ENCODE results near the gene NAXE. TPM values are rescaled to one million over a fixed set of nuclear protein-coding genes. Genes with fewer than 3 reads are reported as not detected.

Gene NAXE
- total RNA-seq, 1 experiment from 2014 or later = 96.6 TPM

- no peak overlapping the region for H3K14ac ChIP-seq (ENCODE audit: insufficient read depth, low read length)
- no peaks in the 10 kb centered on the region; the same call in 1 of the 2 replicates for H3K4me1 ChIP-seq (ENCODE audit: insufficient read depth, low read length)
- H3K27ac ChIP-seq (ENCODE audit: insufficient read length, low read depth, low read length) = no peak overlapping the region
- no peak overlapping the region for H3K18ac ChIP-seq (ENCODE audit: insufficient read length, low read depth, low read length)
- no peak overlapping the region for H3K56ac ChIP-seq (ENCODE audit: insufficient read length, low read depth, low read length)
- H2AK5ac ChIP-seq (ENCODE audit: insufficient read length, low read length) = no peak overlapping the region
- H2BK5ac ChIP-seq (ENCODE audit: insufficient read length, low read length) = no peak overlapping the region
- peak overlapping the region; percentile 79 for H3K9ac ChIP-seq (ENCODE audit: extremely low read depth, insufficient read length, low read length)
- no peaks in the 10 kb centered on the region for H3K9me3 ChIP-seq (ENCODE audit: control insufficient read depth, low read depth, low read length)
- H3K9me3 Mint-ChIP-seq = no peaks in the 10 kb centered on the region; a peak in 2 of 5 replicates
- H2BK20ac ChIP-seq (ENCODE audit: low read depth, low read length, poor library complexity, severe bottlenecking) = no peak overlapping the region
- peaks cover 17 to 40% (median 32%) of the 10 kb centered on the region in 3 experiments; a peak in 6 of 7 replicates for H3K36me3 Mint-ChIP-seq (ENCODE audit: insufficient read depth in 1 of 3, low read depth in 3 of 3)
- no peak overlapping the region for H2AFZ ChIP-seq (ENCODE audit: low read length)
- H2BK120ac ChIP-seq (ENCODE audit: low read depth, low read length, poor library complexity, severe bottlenecking) = no peak overlapping the region
- WGBS (ENCODE audit: extremely low coverage, insufficient read length, low lambda C conversion rate) = no CpG with 5 or more reads among the region's 13 CpGs
- no peak overlapping the region for H2BK15ac ChIP-seq (ENCODE audit: low read depth, low read length)
- peaks cover 4% of the 10 kb centered on the region for H3K23me2 ChIP-seq (ENCODE audit: insufficient read length, low read depth, low read length, poor library complexity, severe bottlenecking)
- no peak overlapping the region for H3K23ac ChIP-seq (ENCODE audit: insufficient read length, low read depth, low read length)
- peak overlapping the region; percentile 91 to 100 for H3K4me3 Mint-ChIP-seq
- TF ChIP-seq CTCF (conservative IDR thresholded peaks at IDR 0.05) = no peak
- no peak overlapping the region for H4K5ac ChIP-seq (ENCODE audit: insufficient read length, low read depth, low read length)
- H3K27me3 ChIP-seq (ENCODE audit: insufficient read depth, low read length) = no peaks in the 10 kb centered on the region
- no peak overlapping the region for H2BK12ac ChIP-seq (ENCODE audit: insufficient read length, low read depth, low read length)
- H4K8ac ChIP-seq (replicated peaks; ENCODE audit: insufficient read length, low read depth, low read length) = no peak overlapping the region
- H3K4ac ChIP-seq (ENCODE audit: low read depth, low read length) = no peak overlapping the region
- peak overlapping the region; percentile 98 to 99 (median 98) for H3K27ac Mint-ChIP-seq
- no peak overlapping the region for H3T11ph ChIP-seq (ENCODE audit: low read length)
- peaks cover 2% of the 10 kb centered on the region; the same call in 1 of the 2 replicates for H3K27me3 Mint-ChIP-seq (ENCODE audit: low read depth)
- no peaks in the 10 kb centered on the region for H3K79me1 ChIP-seq (ENCODE audit: insufficient read depth, low read depth, low read length, poor library complexity, severe bottlenecking)
- peak overlapping the region; percentile 53 for H3K4me2 ChIP-seq (ENCODE audit: insufficient read depth, insufficient read length, low read length)
- H3K79me2 ChIP-seq (ENCODE audit: insufficient read depth, low read length) = no peaks in the 10 kb centered on the region; the same call in 1 of the 2 replicates
- no peaks in the 10 kb centered on the region for H4K20me1 ChIP-seq (ENCODE audit: control insufficient read depth, insufficient read depth, insufficient read length)
- no peak overlapping the region for H4K91ac ChIP-seq (ENCODE audit: insufficient read length, low read depth, low read length)
- no peak for DNase-seq
- H3K4me1 Mint-ChIP-seq = peaks cover 15 to 23% of the 10 kb centered on the region in 2 experiments
Observed at GRCh38 chr1:156600733-156601121, 9.2 kb downstream of the NAXE start.

All from H9 (cell line).